Neuron (in vitro differentiated cells): ENCODE results near the gene TLK1.
A peak's percentile ranks its signal among the peaks of the same experiment; 100 is the strongest.

Experiments used
- H2AFZ ChIP-seq: one replicate; pipeline ENCODE4 v1.6.1; 2013; ENCODE audit warnings: low read depth, mild to moderate bottlenecking, inconsistent platforms, low read length, moderate library complexity
- H3K27me3 ChIP-seq: one replicate; pipeline ENCODE4 v1.6.1; 2013; ENCODE audit warnings: low read length; ENCODE audit not compliant: insufficient read depth
- H3K36me3 ChIP-seq: one replicate; pipeline ENCODE4 v1.6.1; 2013; ENCODE audit warnings: low read length; ENCODE audit not compliant: insufficient read depth
- H3K4me1 ChIP-seq: one replicate; pipeline ENCODE4 v1.6.1; 2013; ENCODE audit warnings: low read length; ENCODE audit not compliant: insufficient read depth
- H3K4me3 ChIP-seq: 2 replicates; pipeline ENCODE4 v1.5.1; 2013; ENCODE audit warnings: mild to moderate bottlenecking, low read length, moderate library complexity
- H3K9me3 ChIP-seq: one replicate; pipeline ENCODE4 v1.6.1; 2013; ENCODE audit warnings: low read length

TLK1 gene

GRCh38 chr2:171160119-171160955 is at the start of gene TLK1:
Gene TLK1, minus strand, starts transcription at chr2:171160893. Its CDS starts 465 bp downstream, at chr2:171160428.
- H3K36me3 ChIP-seq: no peaks in the 10 kb centered on the region
- peak within 1 kb of the TSS; percentile 93 for H2AFZ ChIP-seq
- no peaks in the 10 kb centered on the region for H3K9me3 ChIP-seq
- no peaks in the 10 kb centered on the region for H3K27me3 ChIP-seq
- peaks cover 30% of the 10 kb centered on the region for H3K4me1 ChIP-seq
- peak within 1 kb of the TSS; percentile 79 for H3K4me3 ChIP-seq

- no peaks in the 10 kb centered on the region for H3K36me3 ChIP-seq
- H3K4me1 ChIP-seq: no peaks in the 10 kb centered on the region
- no peak overlapping the region for H2AFZ ChIP-seq
- no peaks in the 10 kb centered on the region for H3K27me3 ChIP-seq
- no peak overlapping the region for H3K4me3 ChIP-seq
- H3K9me3 ChIP-seq: no peaks in the 10 kb centered on the region
These were observed 49.6 kb upstream of the TLK1 start for GRCh38 chr2:171210216-171210863.

GRCh38 chr2:171208657-171209056 is 48.0 kb upstream of the TLK1 start:
- Histone ChIP-seq H3K27me3 (no peaks in the 10 kb centered on the region), H3K4me1 (no peaks in the 10 kb centered on the region), H2AFZ (no peak overlapping the region), H3K36me3 (no peaks in the 10 kb centered on the region), H3K9me3 (no peaks in the 10 kb centered on the region), H3K4me3 (no peak overlapping the region)

GRCh38 chr2:171206422-171207115 is 45.9 kb upstream of the TLK1 start:
- Histone ChIP-seq H3K4me3 (no peak overlapping the region), H3K4me1 (no peaks in the 10 kb centered on the region), H3K36me3 (no peaks in the 10 kb centered on the region), H3K9me3 (no peaks in the 10 kb centered on the region), H3K27me3 (no peaks in the 10 kb centered on the region), H2AFZ (no peak overlapping the region)

- H3K36me3 ChIP-seq: no peaks in the 10 kb centered on the region
- H3K4me3 ChIP-seq: no peak overlapping the region
- H3K27me3 ChIP-seq: no peaks in the 10 kb centered on the region
- H2AFZ ChIP-seq: no peak overlapping the region
- no peaks in the 10 kb centered on the region for H3K9me3 ChIP-seq
- H3K4me1 ChIP-seq: no peaks in the 10 kb centered on the region
These were observed 44.9 kb upstream of the TLK1 start for GRCh38 chr2:171205551-171205950.

- Histone ChIP-seq H3K9me3 (no peaks in the 10 kb centered on the region), H2AFZ (no peak overlapping the region), H3K4me1 (no peaks in the 10 kb centered on the region), H3K36me3 (no peaks in the 10 kb centered on the region), H3K4me3 (no peak overlapping the region), H3K27me3 (no peaks in the 10 kb centered on the region)
These were observed 41.1 kb upstream of the TLK1 start for GRCh38 chr2:171201767-171202166.

GRCh38 chr2:171201271-171201670 is 40.6 kb upstream of the TLK1 start:
- no peak overlapping the region for H2AFZ ChIP-seq
- no peaks in the 10 kb centered on the region for H3K36me3 ChIP-seq
- H3K4me3 ChIP-seq: no peak overlapping the region
- no peaks in the 10 kb centered on the region for H3K4me1 ChIP-seq
- no peaks in the 10 kb centered on the region for H3K9me3 ChIP-seq
- H3K27me3 ChIP-seq: no peaks in the 10 kb centered on the region

- H2AFZ ChIP-seq: no peak overlapping the region
- H3K9me3 ChIP-seq: no peaks in the 10 kb centered on the region
- H3K4me1 ChIP-seq: no peaks in the 10 kb centered on the region
- no peaks in the 10 kb centered on the region for H3K27me3 ChIP-seq
- H3K36me3 ChIP-seq: no peaks in the 10 kb centered on the region
- no peak overlapping the region for H3K4me3 ChIP-seq
These were observed 39.8 kb upstream of the TLK1 start for GRCh38 chr2:171200469-171200868.

GRCh38 chr2:171191021-171191420 is 30.3 kb upstream of the TLK1 start:
- Histone ChIP-seq H3K4me1 (no peaks in the 10 kb centered on the region), H3K27me3 (no peaks in the 10 kb centered on the region), H3K36me3 (no peaks in the 10 kb centered on the region), H3K4me3 (no peak overlapping the region), H2AFZ (no peak overlapping the region), H3K9me3 (no peaks in the 10 kb centered on the region)

GRCh38 chr2:171187819-171188218 is 27.1 kb upstream of the TLK1 start:
- Histone ChIP-seq H3K36me3 (no peaks in the 10 kb centered on the region), H2AFZ (no peak overlapping the region), H3K4me3 (no peak overlapping the region), H3K4me1 (no peaks in the 10 kb centered on the region), H3K9me3 (no peaks in the 10 kb centered on the region), H3K27me3 (no peaks in the 10 kb centered on the region)

GRCh38 chr2:171187177-171187576 is 26.5 kb upstream of the TLK1 start:
- no peaks in the 10 kb centered on the region for H3K27me3 ChIP-seq
- no peak overlapping the region for H2AFZ ChIP-seq
- no peaks in the 10 kb centered on the region for H3K9me3 ChIP-seq
- no peaks in the 10 kb centered on the region for H3K36me3 ChIP-seq
- no peak overlapping the region for H3K4me3 ChIP-seq
- no peaks in the 10 kb centered on the region for H3K4me1 ChIP-seq

- Histone ChIP-seq H3K4me3 (no peak overlapping the region), H3K4me1 (no peaks in the 10 kb centered on the region), H3K27me3 (no peaks in the 10 kb centered on the region), H3K9me3 (no peaks in the 10 kb centered on the region), H3K36me3 (no peaks in the 10 kb centered on the region), H2AFZ (no peak overlapping the region)
These were observed 25.2 kb upstream of the TLK1 start for GRCh38 chr2:171185941-171186340.

GRCh38 chr2:171185165-171185818 is 24.6 kb upstream of the TLK1 start:
- Histone ChIP-seq H3K27me3 (no peaks in the 10 kb centered on the region), H3K4me1 (no peaks in the 10 kb centered on the region), H2AFZ (no peak overlapping the region), H3K9me3 (no peaks in the 10 kb centered on the region), H3K36me3 (no peaks in the 10 kb centered on the region), H3K4me3 (no peak overlapping the region)
